GM18519 (cell line): Measurements from ENCODE around the gene UGT1A7.

ENCODE experiments used
- ATAC-seq: cut with Tn5 transposase; IDR thresholded peaks from one replicate; pipeline ENCODE4 v1.9.1; 2021; ENCODE audit warnings: mild to moderate bottlenecking, moderate library complexity; ENCODE audit not compliant: unreplicated experiment, low FRiP score

UGT1A7 gene

GRCh38 chr2:233794128-233794658 is 112.5 kb downstream of the UGT1A7 start:
- ATAC-seq: no peak

GRCh38 chr2:233795735-233796171 is 114.1 kb downstream of the UGT1A7 start:
- ATAC-seq: no peak

- no peak for ATAC-seq
Observed at GRCh38 chr2:233796254-233796653, 114.6 kb downstream of the UGT1A7 start.

- no peak for ATAC-seq
Observed at GRCh38 chr2:233798335-233799086, 116.8 kb downstream of the UGT1A7 start.

- ATAC-seq: no peak
Observed at GRCh38 chr2:233799087-233799665, 117.5 kb downstream of the UGT1A7 start.

GRCh38 chr2:233799716-233800115 is 118.0 kb downstream of the UGT1A7 start:
- no peak for ATAC-seq

- ATAC-seq: no peak
Observed at GRCh38 chr2:233800208-233800607, 118.5 kb downstream of the UGT1A7 start.

- no peak for ATAC-seq
Observed at GRCh38 chr2:233801357-233802131, 119.8 kb downstream of the UGT1A7 start.

GRCh38 chr2:233802132-233802815 is 120.6 kb downstream of the UGT1A7 start:
- ATAC-seq: no peak

- ATAC-seq: no peak
Observed at GRCh38 chr2:233803292-233803911, 121.7 kb downstream of the UGT1A7 start.

GRCh38 chr2:233803994-233804393 is 122.3 kb downstream of the UGT1A7 start:
- no peak for ATAC-seq

- no peak for ATAC-seq
Observed at GRCh38 chr2:233807215-233807865, 125.6 kb downstream of the UGT1A7 start.

- no peak for ATAC-seq
Observed at GRCh38 chr2:233807966-233808935, 126.5 kb downstream of the UGT1A7 start.

GRCh38 chr2:233810385-233810784 is 128.7 kb downstream of the UGT1A7 start:
- ATAC-seq: no peak

- no peak for ATAC-seq
Observed at GRCh38 chr2:233811087-233811486, 129.4 kb downstream of the UGT1A7 start.

- no peak for ATAC-seq
Observed at GRCh38 chr2:233811732-233812131, 130.0 kb downstream of the UGT1A7 start.

GRCh38 chr2:233813236-233814055 is 131.7 kb downstream of the UGT1A7 start:
- no peak for ATAC-seq
